Activated naive CD8-positive, alpha-beta T cell (primary cell): ENCODE measurements around the gene RSPO3.
A peak's percentile ranks its signal among the peaks of the same experiment; 100 is the strongest.

Experiments used
- H3K27ac Mint-ChIP-seq: one replicate; pipeline ENCODE4 v1.8.0; 2021; ENCODE audit warnings: mixed read lengths
- H3K27me3 Mint-ChIP-seq: one replicate; pipeline ENCODE4 v1.8.0; 2021; ENCODE audit warnings: mixed read lengths
- H3K36me3 Mint-ChIP-seq: one replicate; pipeline ENCODE4 v1.8.0; 2021; ENCODE audit warnings: mixed read lengths
- H3K4me1 Mint-ChIP-seq: one replicate; pipeline ENCODE4 v1.8.0; 2021; ENCODE audit warnings: low read depth, mixed read lengths
- H3K4me3 Mint-ChIP-seq: one replicate; pipeline ENCODE4 v1.8.0; 2021; ENCODE audit warnings: mild to moderate bottlenecking, mixed read lengths
- H3K9me3 Mint-ChIP-seq: one replicate; pipeline ENCODE4 v1.8.0; 2021; ENCODE audit warnings: low read depth, mixed read lengths

Gene RSPO3

GRCh38 chr6:127118298-127119101, at the start of gene RSPO3:
Gene RSPO3, plus strand, starts transcription at chr6:127118671. Its CDS starts 522 bp downstream, at chr6:127119193.
- Mint-ChIP-seq H3K4me1 (peaks cover 23% of the 10 kb centered on the region), H3K27me3 (peaks cover 42% of the 10 kb centered on the region), H3K27ac (no peak within 1 kb of the TSS), H3K4me3 (peak within 1 kb of the TSS; percentile 82), H3K36me3 (no peaks in the 10 kb centered on the region), H3K9me3 (no peaks in the 10 kb centered on the region)

- H3K9me3 Mint-ChIP-seq: no peaks in the 10 kb centered on the region
These were observed 48.7 kb upstream of the RSPO3 start for GRCh38 chr6:127069659-127070279.

GRCh38 chr6:127073222-127073621, 45.2 kb upstream of the RSPO3 start:
- H3K4me3 Mint-ChIP-seq: no peak overlapping the region
- no peaks in the 10 kb centered on the region for H3K9me3 Mint-ChIP-seq

More at GRCh38 chr6:127069659-127070279, 48.7 kb upstream of the RSPO3 start:
- no peaks in the 10 kb centered on the region for H3K4me1 Mint-ChIP-seq
- H3K27ac Mint-ChIP-seq: no peak overlapping the region
- no peak overlapping the region for H3K4me3 Mint-ChIP-seq
- peaks cover 3% of the 10 kb centered on the region for H3K27me3 Mint-ChIP-seq
- no peaks in the 10 kb centered on the region for H3K36me3 Mint-ChIP-seq

GRCh38 chr6:127076466-127076865, 42.0 kb upstream of the RSPO3 start:
- no peaks in the 10 kb centered on the region for H3K36me3 Mint-ChIP-seq

More at GRCh38 chr6:127073222-127073621, 45.2 kb upstream of the RSPO3 start:
- H3K27me3 Mint-ChIP-seq: peaks cover 5% of the 10 kb centered on the region
- H3K36me3 Mint-ChIP-seq: no peaks in the 10 kb centered on the region
- no peak overlapping the region for H3K27ac Mint-ChIP-seq
- H3K4me1 Mint-ChIP-seq: no peaks in the 10 kb centered on the region

GRCh38 chr6:127077886-127078285, 40.6 kb upstream of the RSPO3 start:
- H3K36me3 Mint-ChIP-seq: no peaks in the 10 kb centered on the region
- H3K4me1 Mint-ChIP-seq: no peaks in the 10 kb centered on the region
- no peak overlapping the region for H3K27ac Mint-ChIP-seq
- H3K9me3 Mint-ChIP-seq: no peaks in the 10 kb centered on the region
- peaks cover 8% of the 10 kb centered on the region for H3K27me3 Mint-ChIP-seq
- H3K4me3 Mint-ChIP-seq: no peak overlapping the region

More at GRCh38 chr6:127076466-127076865, 42.0 kb upstream of the RSPO3 start:
- Mint-ChIP-seq H3K4me3 (no peak overlapping the region), H3K9me3 (no peaks in the 10 kb centered on the region), H3K4me1 (no peaks in the 10 kb centered on the region), H3K27me3 (peaks cover 8% of the 10 kb centered on the region), H3K27ac (no peak overlapping the region)

- H3K27ac Mint-ChIP-seq: no peak overlapping the region
- peaks cover 8% of the 10 kb centered on the region for H3K27me3 Mint-ChIP-seq
- no peaks in the 10 kb centered on the region for H3K36me3 Mint-ChIP-seq
- no peak overlapping the region for H3K4me3 Mint-ChIP-seq
- H3K4me1 Mint-ChIP-seq: no peaks in the 10 kb centered on the region
- no peaks in the 10 kb centered on the region for H3K9me3 Mint-ChIP-seq
These were observed 39.8 kb upstream of the RSPO3 start for GRCh38 chr6:127078669-127079068.

- H3K4me1 Mint-ChIP-seq: no peaks in the 10 kb centered on the region
- peaks cover 8% of the 10 kb centered on the region for H3K27me3 Mint-ChIP-seq
- no peak overlapping the region for H3K4me3 Mint-ChIP-seq
- no peak overlapping the region for H3K27ac Mint-ChIP-seq
- H3K36me3 Mint-ChIP-seq: no peaks in the 10 kb centered on the region
- H3K9me3 Mint-ChIP-seq: no peaks in the 10 kb centered on the region
These were observed 38.8 kb upstream of the RSPO3 start for GRCh38 chr6:127079681-127080080.

GRCh38 chr6:127080081-127080480, 38.4 kb upstream of the RSPO3 start:
- no peak overlapping the region for H3K27ac Mint-ChIP-seq
- no peaks in the 10 kb centered on the region for H3K4me1 Mint-ChIP-seq
- peaks cover 8% of the 10 kb centered on the region for H3K27me3 Mint-ChIP-seq

GRCh38 chr6:127083231-127083962, 35.1 kb upstream of the RSPO3 start:
- no peak overlapping the region for H3K27ac Mint-ChIP-seq
- no peaks in the 10 kb centered on the region for H3K36me3 Mint-ChIP-seq
- no peaks in the 10 kb centered on the region for H3K4me1 Mint-ChIP-seq
- no peaks in the 10 kb centered on the region for H3K9me3 Mint-ChIP-seq
- peaks cover 5% of the 10 kb centered on the region for H3K27me3 Mint-ChIP-seq
- no peak overlapping the region for H3K4me3 Mint-ChIP-seq

More at GRCh38 chr6:127080081-127080480, 38.4 kb upstream of the RSPO3 start:
- Mint-ChIP-seq H3K4me3 (no peak overlapping the region), H3K36me3 (no peaks in the 10 kb centered on the region), H3K9me3 (no peaks in the 10 kb centered on the region)

- no peak overlapping the region for H3K27ac Mint-ChIP-seq
- H3K9me3 Mint-ChIP-seq: no peaks in the 10 kb centered on the region
- H3K4me1 Mint-ChIP-seq: no peaks in the 10 kb centered on the region
- no peaks in the 10 kb centered on the region for H3K36me3 Mint-ChIP-seq
- H3K4me3 Mint-ChIP-seq: no peak overlapping the region
- peaks cover 5% of the 10 kb centered on the region for H3K27me3 Mint-ChIP-seq
These were observed 34.5 kb upstream of the RSPO3 start for GRCh38 chr6:127083963-127084310.

- H3K27me3 Mint-ChIP-seq: peaks cover 1% of the 10 kb centered on the region
- no peak overlapping the region for H3K4me3 Mint-ChIP-seq
- H3K27ac Mint-ChIP-seq: no peak overlapping the region
- H3K4me1 Mint-ChIP-seq: no peaks in the 10 kb centered on the region
- no peaks in the 10 kb centered on the region for H3K36me3 Mint-ChIP-seq
- H3K9me3 Mint-ChIP-seq: no peaks in the 10 kb centered on the region
These were observed 33.3 kb upstream of the RSPO3 start for GRCh38 chr6:127085181-127085580.

- Mint-ChIP-seq H3K9me3 (no peaks in the 10 kb centered on the region), H3K27ac (no peak overlapping the region), H3K4me1 (no peaks in the 10 kb centered on the region), H3K4me3 (no peak overlapping the region), H3K36me3 (no peaks in the 10 kb centered on the region), H3K27me3 (no peaks in the 10 kb centered on the region)
These were observed 28.4 kb upstream of the RSPO3 start for GRCh38 chr6:127090051-127090450.

- H3K36me3 Mint-ChIP-seq: no peaks in the 10 kb centered on the region
- H3K4me1 Mint-ChIP-seq: no peaks in the 10 kb centered on the region
- H3K27ac Mint-ChIP-seq: no peak overlapping the region
These were observed 26.0 kb upstream of the RSPO3 start for GRCh38 chr6:127092466-127092865.

GRCh38 chr6:127094791-127095190, 23.7 kb upstream of the RSPO3 start:
- no peaks in the 10 kb centered on the region for H3K4me1 Mint-ChIP-seq
- no peaks in the 10 kb centered on the region for H3K9me3 Mint-ChIP-seq
- H3K4me3 Mint-ChIP-seq: no peak overlapping the region
- no peak overlapping the region for H3K27ac Mint-ChIP-seq
- H3K27me3 Mint-ChIP-seq: no peaks in the 10 kb centered on the region
- H3K36me3 Mint-ChIP-seq: no peaks in the 10 kb centered on the region

More at GRCh38 chr6:127092466-127092865, 26.0 kb upstream of the RSPO3 start:
- Mint-ChIP-seq H3K27me3 (no peaks in the 10 kb centered on the region), H3K4me3 (no peak overlapping the region), H3K9me3 (no peaks in the 10 kb centered on the region)

GRCh38 chr6:127096167-127096566, 22.3 kb upstream of the RSPO3 start:
- Mint-ChIP-seq H3K27me3 (peaks cover 2% of the 10 kb centered on the region), H3K36me3 (no peaks in the 10 kb centered on the region), H3K4me3 (no peak overlapping the region), H3K4me1 (no peaks in the 10 kb centered on the region), H3K27ac (no peak overlapping the region), H3K9me3 (no peaks in the 10 kb centered on the region)
